HTR-8/SVneo (cell line): Measurements from ENCODE around the gene ANO4.

Experiments used
- DNase-seq: peaks from one replicate; pipeline ENCODE4 v3.0.0; 2011; ENCODE audit warnings: low spot score, mixed read lengths; ENCODE audit not compliant: insufficient read length
- FAIRE-seq: peaks from 2 replicates; lab custom pipeline; 2011; peaks lifted over from hg19 to GRCh38; lab: Jason Lieb, UNC

Gene ANO4

GRCh38 chr12:100794441-100795173 is at the start of gene ANO4:
TSS of gene ANO4 (plus strand) at chr12:100794776. CDS start at chr12:100901786, 107,010 bp downstream.
- FAIRE-seq (no peak), DNase-seq (no peak)

- FAIRE-seq (no peak), DNase-seq (no peak)
Measured at GRCh38 chr12:100745378-100746071, 49.1 kb upstream of the ANO4 start.

- FAIRE-seq (no peak), DNase-seq (no peak)
Measured at GRCh38 chr12:100752841-100753240, 41.7 kb upstream of the ANO4 start.

GRCh38 chr12:100753837-100754236 is 40.7 kb upstream of the ANO4 start:
- FAIRE-seq, result no peak
- no peak for DNase-seq

- DNase-seq, result no peak
- FAIRE-seq, result no peak
Measured at GRCh38 chr12:100755186-100755585, 39.4 kb upstream of the ANO4 start.

GRCh38 chr12:100758083-100758482 is 36.5 kb upstream of the ANO4 start:
- DNase-seq, result no peak
- no peak for FAIRE-seq

GRCh38 chr12:100767371-100767770 is 27.2 kb upstream of the ANO4 start:
- no peak for DNase-seq
- no peak for FAIRE-seq

GRCh38 chr12:100767950-100768349 is 26.6 kb upstream of the ANO4 start:
- no peak for FAIRE-seq
- no peak for DNase-seq

- DNase-seq (no peak), FAIRE-seq (no peak)
Measured at GRCh38 chr12:100778967-100779590, 15.5 kb upstream of the ANO4 start.

- FAIRE-seq, result no peak
Measured at GRCh38 chr12:100789146-100789545, 5.4 kb upstream of the ANO4 start.

GRCh38 chr12:100789975-100790374 is 4.6 kb upstream of the ANO4 start:
- FAIRE-seq, result no peak

More at GRCh38 chr12:100789146-100789545, 5.4 kb upstream of the ANO4 start:
- no peak for DNase-seq

GRCh38 chr12:100790552-100790951 is 4.0 kb upstream of the ANO4 start:
- no peak for FAIRE-seq
- no peak for DNase-seq

More at GRCh38 chr12:100789975-100790374, 4.6 kb upstream of the ANO4 start:
- no peak for DNase-seq

GRCh38 chr12:100793182-100793581 is 1.4 kb upstream of the ANO4 start:
- no peak for FAIRE-seq

GRCh38 chr12:100795174-100795799 is 711 bp downstream of the ANO4 start:
- DNase-seq, result no peak
- FAIRE-seq, result no peak

More at GRCh38 chr12:100793182-100793581, 1.4 kb upstream of the ANO4 start:
- no peak for DNase-seq

- FAIRE-seq (no peak), DNase-seq (no peak)
Measured at GRCh38 chr12:100795800-100796179, 1.2 kb downstream of the ANO4 start.

GRCh38 chr12:100796621-100797020 is 2.0 kb downstream of the ANO4 start:
- no peak for DNase-seq
- FAIRE-seq, result no peak

- no peak for DNase-seq
- FAIRE-seq, result no peak
Measured at GRCh38 chr12:100797246-100797645, 2.7 kb downstream of the ANO4 start.

GRCh38 chr12:100797786-100798185 is 3.2 kb downstream of the ANO4 start:
- FAIRE-seq, result no peak
- no peak for DNase-seq

- DNase-seq, result no peak
- FAIRE-seq, result no peak
Measured at GRCh38 chr12:100798286-100799160, 3.9 kb downstream of the ANO4 start.

GRCh38 chr12:100799770-100800169 is 5.2 kb downstream of the ANO4 start:
- FAIRE-seq, result no peak

More at GRCh38 chr12:100799770-100800169, 5.2 kb downstream of the ANO4 start:
- DNase-seq, result no peak
